Breast epithelium (tissue), 4 donors: ENCODE measurements around the gene HEBP2. TPM values are rescaled to one million over a fixed set of nuclear protein-coding genes. Genes with fewer than 3 reads are reported as not detected.

Experiments
- DNase-seq, 2 donors: peaks; one replicate each; pipeline ENCODE4 v3.0.0-alpha.2; 2019; ENCODE audit warnings: low spot score in 2 of 2
- H3K27ac ChIP-seq, 2 donors: fragments of 200-600 bp; sonication (generic) in 1 of 2; one replicate each; pipeline ENCODE4 v1.5.1; 2016 to 2019; ENCODE audit warnings: mild to moderate bottlenecking in 1 of 2
- H3K27me3 ChIP-seq, 2 donors: fragments of 200-600 bp; sonication (generic) in 1 of 2; one replicate each; pipeline versions ENCODE4 v1.5.1 to v1.6.0; 2017 to 2019; ENCODE audit warnings: control low read depth in 1 of 2, mild to moderate bottlenecking in 1 of 2
- H3K36me3 ChIP-seq: fragments of 200-600 bp; one replicate; pipeline ENCODE4 v1.5.1; 2019
- H3K4me1 ChIP-seq, 2 donors: fragments of 200-600 bp; sonication (generic); one replicate each; pipeline ENCODE4 v1.5.1; 2016 to 2019; ENCODE audit warnings: control low read depth in 1 of 2
- H3K4me3 ChIP-seq, 3 donors: fragments of 200-600 bp; sonication (generic); 1 replicate in 2 of 3; 2 replicates in 1 of 3; pipeline ENCODE4 v1.5.1; 2016 to 2019; ENCODE audit warnings: mild to moderate bottlenecking in 3 of 3, moderate library complexity in 2 of 3
- H3K9me3 ChIP-seq, 2 donors: fragments of 200-600 bp; sonication (generic) in 1 of 2; one replicate each; pipeline ENCODE4 v1.5.1; 2016 to 2019; ENCODE audit warnings: control low read depth in 1 of 2
- POLR2A ChIP-seq: fragments of 450-650 bp; IDR thresholded peaks from one replicate; pipeline ENCODE4 v1.6.1; 2016; ENCODE audit warnings: antibody characterized with exemption, mild to moderate bottlenecking, moderate library complexity
- POLR2AphosphoS5 ChIP-seq, 3 donors: sonication (generic); formaldehyde crosslinking; IDR thresholded peaks; one replicate each; pipeline ENCODE4 v1.6.1; 2017; ENCODE audit warnings: antibody characterized with exemption in 3 of 3
- intact Hi-C: fragments of 100-400 bp; cut with DNase I; formaldehyde crosslinking; loops from one replicate; pipeline ENCODE4 v1.15.1; 2023; ENCODE audit warnings: low total_unique reads
- total RNA-seq, 3 donors: library from RNA; depleted of rRNA; stranded (reverse); fragments of >200 nt; gene quantifications; one replicate each; pipeline ENCODE4 v1.1.0, GENCODE V29; 2016
- TF ChIP-seq, protein P1 (sequence below), 3 donors: fragments of 450-650 bp; IDR thresholded peaks; one replicate each; pipeline ENCODE4 v1.5.1; 2016 to 2017; ENCODE audit warnings: antibody characterized with exemption in 3 of 3, mild to moderate bottlenecking in 3 of 3, moderate library complexity in 3 of 3

Gene HEBP2
- total RNA-seq, 3 donors from 2014 or later = 66.2 to 321 (median 72.6) TPM

DNA sequence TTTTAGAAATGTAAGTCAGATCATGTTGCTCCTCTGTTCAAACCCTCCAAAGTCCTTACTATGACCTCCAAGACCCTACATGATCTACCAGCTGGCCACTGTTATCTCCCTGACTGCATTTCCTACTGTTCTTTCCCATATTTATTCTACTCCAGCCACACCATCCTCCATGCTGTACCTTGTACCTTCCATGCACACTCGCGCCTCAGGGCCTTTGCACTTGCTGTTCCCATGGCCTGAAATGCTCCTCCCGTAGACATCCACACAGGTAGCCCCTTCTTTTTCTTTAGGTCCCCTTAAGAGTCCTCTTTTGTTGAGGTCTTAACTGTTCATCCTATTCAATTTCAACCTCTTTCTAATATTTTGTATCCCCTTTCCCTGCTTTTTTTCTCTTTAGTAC lies 47.0 kb downstream of the HEBP2 start:
- H3K4me1 ChIP-seq = peaks cover 0 to 8% of the 10 kb centered on the region in 2 donors
- no peaks in the 10 kb centered on the region for H3K27me3 ChIP-seq
- DNase-seq = no peak
- TF ChIP-seq POLR2A = no peak
- TF ChIP-seq, protein P1, sequence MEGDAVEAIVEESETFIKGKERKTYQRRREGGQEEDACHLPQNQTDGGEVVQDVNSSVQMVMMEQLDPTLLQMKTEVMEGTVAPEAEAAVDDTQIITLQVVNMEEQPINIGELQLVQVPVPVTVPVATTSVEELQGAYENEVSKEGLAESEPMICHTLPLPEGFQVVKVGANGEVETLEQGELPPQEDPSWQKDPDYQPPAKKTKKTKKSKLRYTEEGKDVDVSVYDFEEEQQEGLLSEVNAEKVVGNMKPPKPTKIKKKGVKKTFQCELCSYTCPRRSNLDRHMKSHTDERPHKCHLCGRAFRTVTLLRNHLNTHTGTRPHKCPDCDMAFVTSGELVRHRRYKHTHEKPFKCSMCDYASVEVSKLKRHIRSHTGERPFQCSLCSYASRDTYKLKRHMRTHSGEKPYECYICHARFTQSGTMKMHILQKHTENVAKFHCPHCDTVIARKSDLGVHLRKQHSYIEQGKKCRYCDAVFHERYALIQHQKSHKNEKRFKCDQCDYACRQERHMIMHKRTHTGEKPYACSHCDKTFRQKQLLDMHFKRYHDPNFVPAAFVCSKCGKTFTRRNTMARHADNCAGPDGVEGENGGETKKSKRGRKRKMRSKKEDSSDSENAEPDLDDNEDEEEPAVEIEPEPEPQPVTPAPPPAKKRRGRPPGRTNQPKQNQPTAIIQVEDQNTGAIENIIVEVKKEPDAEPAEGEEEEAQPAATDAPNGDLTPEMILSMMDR (IDR thresholded peaks at IDR 0.05) = no peak
- no peak for TF ChIP-seq POLR2AphosphoS5 (IDR thresholded peaks at IDR 0.05)
- H3K9me3 ChIP-seq = no peaks in the 10 kb centered on the region
- no peaks in the 10 kb centered on the region for H3K36me3 ChIP-seq
- intact Hi-C loops = no loop called here
- H3K27ac ChIP-seq = no peak overlapping the region
- no peak overlapping the region for H3K4me3 ChIP-seq

DNA sequence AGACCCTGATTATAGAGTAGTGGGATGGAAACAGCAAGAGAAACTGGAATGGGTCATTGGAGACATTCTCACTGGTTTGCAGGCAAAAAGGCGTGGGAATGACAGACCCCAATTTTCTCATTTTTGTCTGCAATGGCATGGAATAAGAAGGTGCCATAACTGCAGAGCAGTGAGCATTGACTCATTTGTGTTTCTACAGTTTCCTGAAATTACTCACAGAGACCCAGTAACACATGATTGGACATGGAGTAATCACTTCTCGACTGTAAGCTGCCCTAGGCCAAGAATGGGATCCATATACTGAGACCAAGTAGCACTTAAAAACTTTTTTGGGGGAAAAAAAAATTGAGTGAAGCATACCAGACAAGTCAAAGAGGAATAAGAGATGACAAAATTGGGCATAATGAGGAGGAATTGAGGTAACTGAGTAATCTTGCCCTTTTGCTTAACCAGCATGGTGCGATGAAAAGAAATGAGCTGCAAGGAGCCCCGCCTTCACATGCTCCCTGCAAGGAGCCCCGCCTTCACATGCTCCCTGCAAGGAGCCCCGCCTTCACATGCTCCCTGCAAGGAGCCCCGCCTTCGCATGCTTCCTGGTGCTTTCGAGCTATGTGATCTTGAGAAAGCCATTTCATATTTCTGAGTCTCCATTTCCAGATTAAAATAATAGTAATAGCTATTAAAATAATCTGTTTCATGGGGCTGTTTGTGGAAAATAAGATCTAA lies 51.1 kb downstream of the HEBP2 start:
- H3K36me3 ChIP-seq = no peaks in the 10 kb centered on the region
- no peaks in the 10 kb centered on the region for H3K27me3 ChIP-seq
- H3K4me1 ChIP-seq = peaks cover 0 to 8% of the 10 kb centered on the region in 2 donors
- H3K4me3 ChIP-seq = peak overlapping the region in 2 of 3 donors; percentile 11 to 27
- intact Hi-C loops = no loop called here
- no peaks in the 10 kb centered on the region for H3K9me3 ChIP-seq
- peak in 1 of 2 donors; percentile 70 for DNase-seq
- H3K27ac ChIP-seq = peak overlapping the region; percentile 36 to 56
- TF ChIP-seq, protein P1 (IDR thresholded peaks at IDR 0.05) = no peak
- TF ChIP-seq POLR2A (no peak), POLR2AphosphoS5 (IDR thresholded peaks at IDR 0.05) (no peak)

DNA sequence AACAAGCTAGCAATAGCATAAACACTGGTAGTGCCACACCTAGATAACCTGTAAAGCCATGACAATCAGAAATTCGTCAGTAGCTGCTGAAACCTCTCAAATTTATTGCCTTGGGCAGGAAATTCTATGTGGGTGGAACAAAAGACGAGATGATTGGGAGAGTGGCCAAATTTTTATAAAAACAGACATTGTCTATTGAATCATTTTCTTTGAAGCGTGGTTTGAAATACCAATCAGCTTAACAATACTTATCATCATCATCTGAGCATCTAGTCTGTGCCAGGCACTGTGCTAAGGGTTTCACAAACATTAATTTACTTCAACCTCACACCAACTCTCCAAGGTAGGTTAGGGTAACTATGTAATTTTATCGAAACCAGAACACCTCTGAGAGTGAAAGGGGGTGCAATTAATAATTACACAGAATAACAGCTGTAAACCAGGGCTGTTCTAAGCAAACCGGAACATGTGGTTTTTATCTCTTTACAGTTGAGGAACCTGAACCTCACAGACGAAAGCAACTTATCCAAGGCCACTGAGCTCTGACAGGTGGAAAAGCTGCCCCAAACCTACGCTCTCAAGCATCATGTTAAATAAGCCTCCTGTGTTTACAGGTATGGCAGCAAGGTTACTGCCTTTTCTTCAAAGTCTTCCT lies 51.9 kb downstream of the HEBP2 start:
- Histone ChIP-seq H3K4me1 (peaks cover 0 to 8% of the 10 kb centered on the region in 2 donors), H3K9me3 (no peaks in the 10 kb centered on the region), H3K27me3 (no peaks in the 10 kb centered on the region), H3K36me3 (no peaks in the 10 kb centered on the region), H3K4me3 (peak overlapping the region in 2 of 3 donors; percentile 11 to 27), H3K27ac (peak overlapping the region; percentile 36 to 56)
- DNase-seq = no peak
- intact Hi-C loops = no loop called here
- TF ChIP-seq POLR2AphosphoS5 (IDR thresholded peaks at IDR 0.05) (no peak), POLR2A (no peak)
- TF ChIP-seq, protein P1 (IDR thresholded peaks at IDR 0.05) = no peak

DNA sequence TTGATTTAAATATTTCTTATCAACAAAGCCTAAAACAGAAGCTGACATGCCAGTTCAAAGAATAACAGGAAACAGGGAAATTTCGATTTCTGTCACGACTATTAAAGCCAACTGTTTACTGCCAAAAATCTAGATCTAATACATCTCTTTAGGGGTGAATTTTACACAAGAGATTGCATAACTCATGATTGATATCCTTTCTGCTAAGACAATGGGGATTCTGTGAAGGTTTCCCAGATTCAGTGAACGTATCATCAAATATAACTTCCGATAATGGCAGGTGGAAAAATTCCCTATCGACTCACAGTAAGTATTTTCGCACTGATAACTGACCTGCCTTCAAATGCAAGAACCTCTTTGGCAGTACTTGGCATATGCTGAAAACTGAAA lies 52.4 kb downstream of the HEBP2 start:
- TF ChIP-seq POLR2A = no peak
- DNase-seq = no peak
- H3K27ac ChIP-seq = peak overlapping the region; percentile 36 to 56
- H3K4me1 ChIP-seq = peaks cover 0 to 8% of the 10 kb centered on the region in 2 donors
- no peaks in the 10 kb centered on the region for H3K36me3 ChIP-seq
- no peaks in the 10 kb centered on the region for H3K27me3 ChIP-seq
- intact Hi-C loops = no loop called here
- H3K4me3 ChIP-seq = no peak overlapping the region
- H3K9me3 ChIP-seq = no peaks in the 10 kb centered on the region

DNA sequence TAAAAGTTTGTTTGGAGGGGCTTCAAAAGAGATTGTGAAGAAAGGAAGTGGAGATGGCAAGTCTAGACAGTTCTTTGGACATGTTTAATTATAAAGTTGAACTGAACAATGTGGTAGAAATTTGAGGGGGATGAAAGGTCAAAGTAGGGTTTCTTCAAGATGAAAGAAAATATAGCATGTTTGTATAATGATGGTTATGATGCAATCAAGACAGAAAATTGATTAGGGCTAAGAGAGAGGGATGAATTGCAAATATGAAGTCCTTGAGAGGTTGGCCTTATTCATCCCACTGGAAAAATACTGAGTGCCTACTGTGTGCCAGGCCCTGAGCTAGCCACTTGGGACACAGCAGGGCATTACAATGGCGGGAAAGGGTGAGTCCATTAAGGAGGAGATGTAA lies 57.6 kb downstream of the HEBP2 start:
- intact Hi-C loops = no loop called here
- TF ChIP-seq POLR2AphosphoS5 (IDR thresholded peaks at IDR 0.05) (no peak), POLR2A (no peak)
- TF ChIP-seq, protein P1 (IDR thresholded peaks at IDR 0.05) = no peak
- Histone ChIP-seq H3K4me3 (no peak overlapping the region), H3K4me1 (no peaks in the 10 kb centered on the region), H3K36me3 (no peaks in the 10 kb centered on the region), H3K27ac (no peak overlapping the region), H3K9me3 (no peaks in the 10 kb centered on the region), H3K27me3 (no peaks in the 10 kb centered on the region)
- no peak for DNase-seq
